Measurements from ENCODE around the gene C1orf198. TPM values are rescaled to one million over a fixed set of nuclear protein-coding genes. Genes with fewer than 3 reads are reported as not detected.

The C1orf198 gene
- total RNA-seq, 1 experiment from 2014 or later, result 22.9 TPM

GRCh38 chr1:230907472-230908205, 39.3 kb upstream of the C1orf198 start:
- TF ChIP-seq, protein P1, sequence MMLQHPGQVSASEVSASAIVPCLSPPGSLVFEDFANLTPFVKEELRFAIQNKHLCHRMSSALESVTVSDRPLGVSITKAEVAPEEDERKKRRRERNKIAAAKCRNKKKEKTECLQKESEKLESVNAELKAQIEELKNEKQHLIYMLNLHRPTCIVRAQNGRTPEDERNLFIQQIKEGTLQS (IDR thresholded peaks at IDR 0.05), result no peak
- TF ChIP-seq EGR1 (IDR thresholded peaks at IDR 0.05; ENCODE audit: low read depth) (no peak), JUND (IDR thresholded peaks at IDR 0.05) (no peak), ZNF274 (IDR thresholded peaks at IDR 0.05; ENCODE audit: low read depth, low read length) (no peak), MAX (IDR thresholded peaks at IDR 0.05) (no peak), POLR2A (IDR thresholded peaks at IDR 0.05; ENCODE audit: borderline replicate concordance, extremely low read depth, insufficient read depth, insufficient read length) (no peak), SRF (IDR thresholded peaks at IDR 0.05; ENCODE audit: low read depth) (no peak), POLR2AphosphoS5 (IDR thresholded peaks at IDR 0.05; ENCODE audit: low read depth, low read length) (no peak)
- TF ChIP-seq, protein P2, sequence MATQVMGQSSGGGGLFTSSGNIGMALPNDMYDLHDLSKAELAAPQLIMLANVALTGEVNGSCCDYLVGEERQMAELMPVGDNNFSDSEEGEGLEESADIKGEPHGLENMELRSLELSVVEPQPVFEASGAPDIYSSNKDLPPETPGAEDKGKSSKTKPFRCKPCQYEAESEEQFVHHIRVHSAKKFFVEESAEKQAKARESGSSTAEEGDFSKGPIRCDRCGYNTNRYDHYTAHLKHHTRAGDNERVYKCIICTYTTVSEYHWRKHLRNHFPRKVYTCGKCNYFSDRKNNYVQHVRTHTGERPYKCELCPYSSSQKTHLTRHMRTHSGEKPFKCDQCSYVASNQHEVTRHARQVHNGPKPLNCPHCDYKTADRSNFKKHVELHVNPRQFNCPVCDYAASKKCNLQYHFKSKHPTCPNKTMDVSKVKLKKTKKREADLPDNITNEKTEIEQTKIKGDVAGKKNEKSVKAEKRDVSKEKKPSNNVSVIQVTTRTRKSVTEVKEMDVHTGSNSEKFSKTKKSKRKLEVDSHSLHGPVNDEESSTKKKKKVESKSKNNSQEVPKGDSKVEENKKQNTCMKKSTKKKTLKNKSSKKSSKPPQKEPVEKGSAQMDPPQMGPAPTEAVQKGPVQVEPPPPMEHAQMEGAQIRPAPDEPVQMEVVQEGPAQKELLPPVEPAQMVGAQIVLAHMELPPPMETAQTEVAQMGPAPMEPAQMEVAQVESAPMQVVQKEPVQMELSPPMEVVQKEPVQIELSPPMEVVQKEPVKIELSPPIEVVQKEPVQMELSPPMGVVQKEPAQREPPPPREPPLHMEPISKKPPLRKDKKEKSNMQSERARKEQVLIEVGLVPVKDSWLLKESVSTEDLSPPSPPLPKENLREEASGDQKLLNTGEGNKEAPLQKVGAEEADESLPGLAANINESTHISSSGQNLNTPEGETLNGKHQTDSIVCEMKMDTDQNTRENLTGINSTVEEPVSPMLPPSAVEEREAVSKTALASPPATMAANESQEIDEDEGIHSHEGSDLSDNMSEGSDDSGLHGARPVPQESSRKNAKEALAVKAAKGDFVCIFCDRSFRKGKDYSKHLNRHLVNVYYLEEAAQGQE (IDR thresholded peaks at IDR 0.05; ENCODE audit: low read depth), result no peak
- H3K4me1 ChIP-seq (ENCODE audit: control insufficient read depth in 1 of 2, insufficient read depth in 2 of 2, low read length in 2 of 2), result no peaks in the 10 kb centered on the region
- H3K79me2 ChIP-seq (ENCODE audit: insufficient read depth, low read length), result no peaks in the 10 kb centered on the region
- no peak overlapping the region for H2AFZ ChIP-seq (ENCODE audit: low read depth, low read length, poor library complexity, severe bottlenecking)
- ChIA-PET CTCF (no interaction called here), RAD21 (ENCODE audit: low non-redundant PET in 1 of 2, low total read pairs in 2 of 2, uncharacterized antibody in 2 of 2, unreplicated experiment in 2 of 2) (no interaction called here), POLR2A (no interaction called here)
- ATAC-seq (no peak), DNase-seq (ENCODE audit: low read depth, low spot score) (no peak)
- intact Hi-C loops (cut with micrococcal nuclease), result no loop called here
- BruUV-seq (replicated peaks), result no TSS peak
- no peaks in the 10 kb centered on the region; a peak in 1 of 4 replicates for H3K36me3 ChIP-seq (ENCODE audit: control insufficient read depth in 1 of 2, insufficient read depth in 2 of 2, low read length in 2 of 2)
- H3K9me2 ChIP-seq (ENCODE audit: insufficient read depth), result no peaks in the 10 kb centered on the region
- H3K4me3 ChIP-seq (replicated peaks in 1 of 2; ENCODE audit: low read depth in 1 of 2, low read length in 2 of 2), result no peak overlapping the region
- H3K27ac ChIP-seq (ENCODE audit: low read depth, low read length), result no peak overlapping the region
- no peaks in the 10 kb centered on the region for H3K27me3 ChIP-seq (ENCODE audit: insufficient read depth, low read length)
- no peaks in the 10 kb centered on the region for H4K20me1 ChIP-seq (ENCODE audit: insufficient read depth)
- no peaks in the 10 kb centered on the region for H3K9me3 ChIP-seq (ENCODE audit: control insufficient read depth in 1 of 2, insufficient read depth in 1 of 2, low read depth in 1 of 2, low read length in 2 of 2)
- no peak overlapping the region for H3K4me2 ChIP-seq (ENCODE audit: low read length)
- H3K9ac ChIP-seq (ENCODE audit: low read length), result no peak overlapping the region

Data from HCT116 (cell line).